ENCODE data around the gene EFHD2. TPM values are rescaled to one million over a fixed set of nuclear protein-coding genes. Genes with fewer than 3 reads are reported as not detected.

EFHD2 gene
- total RNA-seq, 2 donors from 2014 or later: 36.7 to 47.6 TPM

DNA sequence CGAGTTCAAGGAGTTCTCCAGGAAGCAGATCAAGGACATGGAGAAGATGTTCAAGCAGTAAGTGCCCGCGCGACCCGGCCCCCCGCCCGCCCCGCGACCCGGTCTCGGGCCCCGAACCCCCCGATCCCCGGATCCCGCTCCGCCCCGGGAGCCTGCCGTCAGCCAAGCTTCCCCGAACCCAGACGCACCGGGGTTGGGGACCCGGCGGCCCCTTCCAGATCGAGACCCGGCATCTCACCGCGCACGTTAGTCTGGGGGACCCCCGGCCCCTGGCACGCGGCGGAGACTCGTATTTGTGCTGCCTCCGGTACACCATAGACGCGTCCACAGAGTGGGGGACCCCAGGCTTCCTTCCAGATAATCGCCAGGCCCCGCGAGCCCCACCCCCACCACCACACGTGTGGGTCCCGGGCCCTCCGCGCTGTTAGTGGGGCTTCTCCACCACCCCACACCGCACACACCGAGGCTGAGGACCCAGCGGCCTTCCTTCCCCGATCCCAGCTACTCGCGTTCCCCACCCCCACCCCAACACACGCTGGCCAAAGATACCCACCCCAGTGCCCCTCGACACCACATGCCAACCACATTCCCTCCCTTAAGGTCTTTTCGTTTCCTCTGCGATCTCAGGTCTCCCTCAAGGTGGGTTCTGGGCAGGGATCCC is 665 bp downstream of the EFHD2 start:
- H3K27ac ChIP-seq (ENCODE audit: low read depth, low read length): no peak overlapping the region
- Mint-ChIP-seq H3K36me3 (ENCODE audit: low read depth) (peaks cover 13% of the 10 kb centered on the region), H3K27ac (peak overlapping the region; percentile 52), H3K4me3 (peak overlapping the region; percentile 76), H3K9me3 (no peaks in the 10 kb centered on the region), H3K27me3 (ENCODE audit: insufficient read depth) (peaks cover 6% of the 10 kb centered on the region), H3K4me1 (peaks cover 58% of the 10 kb centered on the region)
- 4 to 6% methylated on average over 19 to 53 of the region's 53 CpGs for WGBS, 2 experiments (ENCODE audit: insufficient coverage in 1 of 2, insufficient read length in 1 of 2)
- peaks cover 28% of the 10 kb centered on the region for H3K4me1 ChIP-seq (ENCODE audit: control insufficient read depth, insufficient read depth, low read length)
- no peaks in the 10 kb centered on the region for H3K27me3 ChIP-seq (ENCODE audit: control insufficient read depth, insufficient read depth, low read length, poor library complexity, severe bottlenecking)
- TF ChIP-seq, protein P1, sequence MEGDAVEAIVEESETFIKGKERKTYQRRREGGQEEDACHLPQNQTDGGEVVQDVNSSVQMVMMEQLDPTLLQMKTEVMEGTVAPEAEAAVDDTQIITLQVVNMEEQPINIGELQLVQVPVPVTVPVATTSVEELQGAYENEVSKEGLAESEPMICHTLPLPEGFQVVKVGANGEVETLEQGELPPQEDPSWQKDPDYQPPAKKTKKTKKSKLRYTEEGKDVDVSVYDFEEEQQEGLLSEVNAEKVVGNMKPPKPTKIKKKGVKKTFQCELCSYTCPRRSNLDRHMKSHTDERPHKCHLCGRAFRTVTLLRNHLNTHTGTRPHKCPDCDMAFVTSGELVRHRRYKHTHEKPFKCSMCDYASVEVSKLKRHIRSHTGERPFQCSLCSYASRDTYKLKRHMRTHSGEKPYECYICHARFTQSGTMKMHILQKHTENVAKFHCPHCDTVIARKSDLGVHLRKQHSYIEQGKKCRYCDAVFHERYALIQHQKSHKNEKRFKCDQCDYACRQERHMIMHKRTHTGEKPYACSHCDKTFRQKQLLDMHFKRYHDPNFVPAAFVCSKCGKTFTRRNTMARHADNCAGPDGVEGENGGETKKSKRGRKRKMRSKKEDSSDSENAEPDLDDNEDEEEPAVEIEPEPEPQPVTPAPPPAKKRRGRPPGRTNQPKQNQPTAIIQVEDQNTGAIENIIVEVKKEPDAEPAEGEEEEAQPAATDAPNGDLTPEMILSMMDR (conservative IDR thresholded peaks at IDR 0.05): no peak
- no peaks in the 10 kb centered on the region for H3K9me3 ChIP-seq (ENCODE audit: control insufficient read depth, low read length)
- H3K36me3 ChIP-seq (ENCODE audit: control insufficient read depth, insufficient read depth, low read length): peaks cover 14% of the 10 kb centered on the region
- peak overlapping the region; percentile 81 for H3K9ac ChIP-seq (ENCODE audit: extremely low read depth, low read length, poor library complexity, severe bottlenecking)
- DNase-seq: peak; percentile 52
- peak overlapping the region; percentile 90 for H3K4me3 ChIP-seq (ENCODE audit: low read length)

DNA sequence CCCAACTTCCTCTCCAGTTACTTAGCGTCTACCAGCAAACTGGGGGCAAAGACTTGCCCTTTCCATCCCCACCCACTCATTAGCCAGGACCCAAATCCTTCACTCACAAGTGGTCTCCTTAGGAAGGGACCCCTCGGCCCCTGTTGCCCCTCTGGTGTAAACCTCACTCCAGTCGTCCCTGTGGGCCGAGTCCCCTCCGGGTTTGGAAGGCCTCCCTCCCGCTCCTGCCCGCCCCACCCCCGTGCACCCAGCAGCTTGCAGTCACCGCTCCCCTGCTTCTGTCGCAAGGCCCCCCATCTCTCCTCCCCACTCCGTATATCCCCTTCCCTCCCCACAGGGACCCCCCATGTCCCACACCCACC is 1.2 kb downstream of the EFHD2 start:
- peaks cover 6% of the 10 kb centered on the region for H3K27me3 Mint-ChIP-seq (ENCODE audit: insufficient read depth)
- no peak overlapping the region for H3K27ac ChIP-seq (ENCODE audit: low read depth, low read length)
- no peaks in the 10 kb centered on the region for H3K27me3 ChIP-seq (ENCODE audit: control insufficient read depth, insufficient read depth, low read length, poor library complexity, severe bottlenecking)
- H3K4me1 ChIP-seq (ENCODE audit: control insufficient read depth, insufficient read depth, low read length): peaks cover 28% of the 10 kb centered on the region
- TF ChIP-seq, protein P1 (conservative IDR thresholded peaks at IDR 0.05): no peak
- H3K9me3 Mint-ChIP-seq: no peaks in the 10 kb centered on the region
- peak overlapping the region; percentile 81 for H3K9ac ChIP-seq (ENCODE audit: extremely low read depth, low read length, poor library complexity, severe bottlenecking)
- no peaks in the 10 kb centered on the region for H3K9me3 ChIP-seq (ENCODE audit: control insufficient read depth, low read length)
- H3K4me3 Mint-ChIP-seq: peak overlapping the region; percentile 76
- peak; percentile 49 for DNase-seq
- H3K4me3 ChIP-seq (ENCODE audit: low read length): peak overlapping the region; percentile 90
- peaks cover 16% of the 10 kb centered on the region for H3K36me3 Mint-ChIP-seq (ENCODE audit: low read depth)
- H3K27ac Mint-ChIP-seq: peak overlapping the region; percentile 52
- 60 to 81% methylated on average over 3 to 11 of the region's 11 CpGs for WGBS, 2 experiments (ENCODE audit: insufficient coverage in 1 of 2, insufficient read length in 1 of 2)
- peaks cover 56% of the 10 kb centered on the region for H3K4me1 Mint-ChIP-seq
- peaks cover 19% of the 10 kb centered on the region for H3K36me3 ChIP-seq (ENCODE audit: control insufficient read depth, insufficient read depth, low read length)

DNA sequence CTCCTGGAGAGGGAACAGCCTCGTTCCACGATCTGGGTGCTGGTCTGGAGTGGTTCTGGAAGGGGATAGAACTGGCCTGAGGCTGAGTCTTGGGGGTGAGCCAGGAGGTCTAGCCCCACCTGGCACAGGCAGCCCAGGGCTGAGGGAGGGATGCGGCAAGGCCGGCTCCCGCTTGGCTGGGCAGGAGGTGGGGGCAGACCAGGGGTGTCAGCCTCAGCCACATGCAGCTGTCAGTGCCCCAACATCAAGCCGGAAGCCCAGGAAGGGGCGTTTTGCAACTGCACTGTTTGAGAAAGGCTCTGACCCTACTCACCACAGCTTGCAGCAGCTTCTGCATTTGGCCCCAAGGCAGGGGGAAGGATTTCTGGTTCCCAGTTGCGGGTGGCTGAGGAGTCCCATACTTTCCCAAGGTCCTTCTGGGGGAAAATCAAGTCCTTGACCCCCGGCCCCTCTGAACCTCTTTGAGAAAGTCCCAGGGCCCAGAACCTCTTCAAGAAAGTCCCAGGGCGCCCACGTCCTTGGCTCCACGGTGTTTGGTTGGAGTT is 2.0 kb downstream of the EFHD2 start:
- no peaks in the 10 kb centered on the region for H3K9me3 ChIP-seq (ENCODE audit: control insufficient read depth, low read length)
- H3K4me3 ChIP-seq (ENCODE audit: low read length): peak overlapping the region; percentile 90
- Mint-ChIP-seq H3K27me3 (ENCODE audit: insufficient read depth) (peaks cover 6% of the 10 kb centered on the region), H3K36me3 (ENCODE audit: low read depth) (peaks cover 22% of the 10 kb centered on the region), H3K4me1 (peaks cover 57% of the 10 kb centered on the region), H3K9me3 (no peaks in the 10 kb centered on the region), H3K27ac (peak overlapping the region; percentile 92), H3K4me3 (peak overlapping the region; percentile 76)
- H3K36me3 ChIP-seq (ENCODE audit: control insufficient read depth, insufficient read depth, low read length): peaks cover 26% of the 10 kb centered on the region
- H3K9ac ChIP-seq (ENCODE audit: extremely low read depth, low read length, poor library complexity, severe bottlenecking): peak overlapping the region; percentile 81
- H3K27ac ChIP-seq (ENCODE audit: low read depth, low read length): no peak overlapping the region
- 64 to 77% methylated on average over 8 to 12 of the region's 12 CpGs for WGBS, 2 experiments (ENCODE audit: insufficient coverage in 1 of 2, insufficient read length in 1 of 2)
- H3K4me1 ChIP-seq (ENCODE audit: control insufficient read depth, insufficient read depth, low read length): peaks cover 30% of the 10 kb centered on the region
- TF ChIP-seq, protein P1 (conservative IDR thresholded peaks at IDR 0.05): no peak
- H3K27me3 ChIP-seq (ENCODE audit: control insufficient read depth, insufficient read depth, low read length, poor library complexity, severe bottlenecking): no peaks in the 10 kb centered on the region
- peak; percentile 65 for DNase-seq
